NCI-H82 treated with DMSO at 0.1 percent for 48 hours (cell line): Measurements from ENCODE around the gene FMO3.

Experiments used
- DNase-seq: peaks from one replicate; lab custom pipeline; 2025; ENCODE audit not compliant: unreplicated experiment; lab: John Stamatoyannopoulos, UW

Gene FMO3

GRCh38 chr1:171090604-171091003, at the start of gene FMO3:
Gene FMO3 (plus strand): TSS chr1:171090905. CDS start chr1:171092659, 1,754 bp downstream.
- DNase-seq: no peak

DNA sequence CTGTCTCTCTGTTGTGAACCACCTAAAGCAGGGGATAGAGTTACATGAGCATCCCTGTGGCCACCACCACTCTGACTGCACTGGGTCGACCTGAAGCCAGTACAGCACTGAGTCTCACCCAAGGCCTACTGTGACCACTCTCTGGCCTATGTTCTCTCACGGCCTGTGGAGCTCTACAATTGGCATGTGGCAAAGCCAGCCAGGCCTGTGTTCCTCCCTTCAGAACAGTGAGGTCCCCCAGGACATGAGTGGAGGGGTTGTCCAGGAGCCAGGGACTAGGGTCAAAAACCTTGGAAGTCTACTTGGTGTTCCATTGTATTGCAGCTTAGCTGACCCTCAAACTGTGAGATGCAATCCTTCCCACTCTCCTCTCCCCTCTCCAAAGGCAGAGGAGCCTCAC, 42.7 kb upstream of the FMO3 start:
- no peak for DNase-seq

DNA sequence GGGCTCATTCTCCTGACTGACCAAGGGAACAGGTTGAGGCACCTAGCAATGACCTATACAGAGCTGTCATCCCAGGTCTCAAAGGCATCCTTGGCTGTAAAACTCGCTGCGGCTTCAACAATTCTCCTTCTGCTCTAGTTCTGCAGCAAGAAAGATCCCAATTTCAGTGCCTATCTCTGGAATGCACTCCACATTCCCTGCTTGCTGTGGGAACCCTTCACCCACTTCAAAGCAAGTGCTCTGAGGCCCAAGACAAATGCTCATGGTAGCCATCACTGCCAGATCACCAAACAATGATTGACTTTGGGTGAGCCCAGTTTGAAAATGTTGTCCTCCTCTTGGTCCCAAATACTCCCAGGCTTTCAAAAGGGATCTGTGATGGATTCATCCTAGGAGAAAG, 37.7 kb upstream of the FMO3 start:
- no peak for DNase-seq

DNA sequence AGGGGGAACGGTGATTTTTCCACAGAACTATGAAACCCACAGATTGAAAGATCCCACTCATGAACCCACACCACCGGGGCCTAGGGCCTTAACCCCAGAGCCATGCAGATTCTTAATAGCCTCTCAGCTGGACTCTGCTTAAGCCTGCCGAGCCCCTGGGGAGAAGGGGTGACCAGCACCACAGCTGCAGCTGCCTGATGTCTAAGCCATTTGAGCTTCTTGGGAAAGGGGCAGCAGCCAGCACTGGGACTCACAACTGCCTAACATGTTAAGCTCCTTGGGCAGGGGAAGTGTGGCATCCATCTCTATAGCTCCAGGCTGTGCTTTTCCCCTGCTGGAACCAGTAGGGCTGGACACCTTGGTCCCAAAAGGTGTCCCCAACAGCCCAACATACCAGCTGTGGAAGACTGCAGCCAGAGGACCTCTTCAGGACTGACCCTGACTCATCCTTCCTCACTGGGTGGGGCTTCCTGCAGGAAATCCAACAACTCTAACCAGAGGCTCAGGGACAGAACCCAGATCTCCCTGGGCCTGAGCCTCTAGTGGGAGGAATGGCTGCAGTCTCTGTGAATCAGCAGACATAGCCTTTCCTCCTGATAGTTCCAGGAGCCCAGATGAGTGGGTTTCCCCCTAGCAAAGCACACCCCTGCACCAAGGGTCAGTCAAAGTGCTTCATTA, 34.6 kb upstream of the FMO3 start:
- no peak for DNase-seq

DNA sequence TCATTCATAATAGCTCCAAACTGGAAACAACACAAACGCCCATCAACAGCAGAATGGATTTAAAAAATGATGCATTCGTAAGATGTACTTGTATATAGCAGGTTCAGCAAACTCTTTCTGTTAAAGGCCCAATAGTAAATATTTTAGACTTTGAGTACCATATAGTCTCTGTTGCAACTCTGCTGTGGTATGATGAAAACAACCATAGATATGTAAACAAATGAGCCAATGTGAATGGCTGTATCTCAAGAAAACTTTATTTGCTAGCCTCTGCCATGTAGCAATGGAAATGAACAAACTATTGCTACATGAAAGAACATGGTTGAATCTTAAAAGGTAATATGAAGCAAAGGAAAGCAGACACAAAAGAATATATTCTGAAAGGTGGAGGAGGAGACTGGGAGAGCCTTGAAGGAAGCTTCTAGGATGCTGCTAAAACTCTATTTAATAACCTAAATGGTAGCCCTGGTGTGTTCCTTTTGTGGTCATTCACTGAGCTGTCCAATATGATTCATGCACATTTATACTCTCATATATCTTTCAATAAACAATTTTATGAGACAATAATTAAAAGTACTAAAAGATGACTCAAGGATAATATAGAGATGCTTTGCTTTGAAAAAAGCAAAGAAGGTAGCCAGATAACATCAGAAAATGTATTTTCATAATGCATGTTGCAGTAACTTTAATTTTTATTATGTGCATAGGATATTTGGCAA, 29.1 kb upstream of the FMO3 start:
- no peak for DNase-seq

GRCh38 chr1:171062902-171063301, 27.8 kb upstream of the FMO3 start:
- no peak for DNase-seq

DNA sequence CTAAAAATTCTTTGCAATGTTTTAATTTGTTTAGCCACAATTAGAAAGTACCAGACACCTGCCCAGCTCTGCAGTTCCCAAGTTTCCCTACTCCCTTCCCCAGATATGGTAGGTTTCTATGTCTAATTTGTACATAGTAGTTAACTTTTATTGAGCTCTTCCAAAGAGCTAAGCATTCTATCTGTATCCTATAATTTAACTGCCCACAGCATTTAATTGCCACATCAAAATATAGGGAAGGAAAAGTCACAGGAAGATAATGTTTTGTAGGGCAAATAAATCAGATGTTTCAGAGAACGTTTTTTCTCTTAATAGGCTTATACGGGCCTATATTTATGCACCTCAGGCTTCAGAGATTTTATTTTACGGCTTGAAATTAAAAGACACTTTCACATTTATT, 15.7 kb upstream of the FMO3 start:
- DNase-seq: no peak

GRCh38 chr1:171081314-171081753, 9.4 kb upstream of the FMO3 start:
- peak; percentile 42 for DNase-seq

- peak; percentile 27 for DNase-seq
Measured at GRCh38 chr1:171081763-171082201, 8.9 kb upstream of the FMO3 start.

DNA sequence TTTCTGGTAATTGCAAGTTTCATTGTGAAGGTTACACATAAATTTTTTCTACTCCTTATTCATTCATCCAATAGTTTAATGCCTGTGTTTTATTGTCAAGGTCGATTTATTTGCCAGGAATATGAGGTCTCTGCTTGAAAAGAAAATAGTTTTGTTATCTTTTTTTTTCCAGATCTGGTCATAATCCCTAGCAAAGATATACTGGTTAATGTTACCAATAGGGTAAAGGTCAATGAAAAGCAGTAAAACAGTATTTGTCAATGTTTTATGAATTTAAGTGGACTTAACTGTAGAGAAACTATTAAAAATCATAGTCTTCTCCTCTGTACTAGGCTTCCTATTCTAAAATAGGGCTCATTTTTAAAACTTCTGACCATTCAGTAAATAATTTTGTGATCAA, 8.1 kb upstream of the FMO3 start:
- no peak for DNase-seq

GRCh38 chr1:171083222-171083621, 7.5 kb upstream of the FMO3 start:
- no peak for DNase-seq

GRCh38 chr1:171084091-171084490, 6.6 kb upstream of the FMO3 start:
- DNase-seq: no peak

- DNase-seq: no peak
Measured at GRCh38 chr1:171084870-171085269, 5.8 kb upstream of the FMO3 start.

DNA sequence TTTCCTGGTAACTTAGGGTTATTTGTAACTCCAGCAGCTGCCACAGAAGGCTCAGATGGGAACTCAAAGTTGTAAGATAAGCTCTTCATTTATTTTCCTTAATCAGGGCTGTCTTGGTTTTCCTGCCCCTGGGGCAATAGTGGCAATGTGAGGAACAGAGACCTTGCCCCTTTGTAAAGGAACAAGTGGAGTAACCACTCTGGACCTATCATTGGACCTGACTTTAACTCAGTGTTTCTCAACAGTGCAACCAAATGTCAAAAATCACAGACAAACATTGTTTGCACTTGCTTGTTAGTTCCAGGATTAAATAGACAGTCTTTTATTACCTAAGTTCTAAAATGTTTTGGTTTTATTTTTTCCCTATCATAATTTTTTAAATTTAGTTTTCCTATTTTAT, 2.8 kb upstream of the FMO3 start:
- no peak for DNase-seq

GRCh38 chr1:171103862-171104261, 13.2 kb downstream of the FMO3 start:
- no peak for DNase-seq

- DNase-seq: no peak
Measured at GRCh38 chr1:171107262-171107940, 16.7 kb downstream of the FMO3 start.

DNA sequence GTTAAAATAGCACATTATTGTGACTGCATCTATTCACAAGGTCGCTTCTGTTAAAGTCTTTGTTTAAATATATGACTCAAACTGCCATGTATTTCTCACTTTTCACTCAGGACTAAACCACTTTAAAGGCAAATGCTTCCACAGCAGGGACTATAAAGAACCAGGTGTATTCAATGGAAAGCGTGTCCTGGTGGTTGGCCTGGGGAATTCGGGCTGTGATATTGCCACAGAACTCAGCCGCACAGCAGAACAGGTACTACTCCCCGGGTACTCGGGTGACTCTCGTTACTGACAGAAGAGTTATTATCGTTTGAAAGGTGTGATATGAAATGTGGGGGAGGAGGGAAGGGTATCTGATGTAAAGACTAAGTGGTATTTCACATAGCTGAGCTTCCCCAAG, 17.3 kb downstream of the FMO3 start:
- no peak for DNase-seq

DNA sequence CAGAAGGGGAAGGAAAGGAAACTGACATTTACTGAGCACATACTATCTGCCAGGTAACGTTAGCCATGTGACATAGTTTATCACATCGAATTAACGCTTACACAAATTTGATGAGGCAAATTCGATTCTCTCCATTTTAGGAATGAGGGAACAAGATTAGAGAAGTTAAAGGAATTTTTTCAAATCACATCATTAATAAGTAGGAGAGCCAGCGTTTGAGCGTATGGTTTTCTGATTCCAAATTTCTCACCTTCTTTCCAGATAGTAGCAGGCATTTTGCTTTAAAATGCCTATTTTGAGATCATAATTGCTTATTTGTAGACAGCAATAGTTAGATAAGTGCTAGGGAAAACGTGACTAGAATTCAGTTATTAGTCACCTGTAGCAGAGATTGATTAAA, 19.3 kb downstream of the FMO3 start:
- DNase-seq: no peak

DNA sequence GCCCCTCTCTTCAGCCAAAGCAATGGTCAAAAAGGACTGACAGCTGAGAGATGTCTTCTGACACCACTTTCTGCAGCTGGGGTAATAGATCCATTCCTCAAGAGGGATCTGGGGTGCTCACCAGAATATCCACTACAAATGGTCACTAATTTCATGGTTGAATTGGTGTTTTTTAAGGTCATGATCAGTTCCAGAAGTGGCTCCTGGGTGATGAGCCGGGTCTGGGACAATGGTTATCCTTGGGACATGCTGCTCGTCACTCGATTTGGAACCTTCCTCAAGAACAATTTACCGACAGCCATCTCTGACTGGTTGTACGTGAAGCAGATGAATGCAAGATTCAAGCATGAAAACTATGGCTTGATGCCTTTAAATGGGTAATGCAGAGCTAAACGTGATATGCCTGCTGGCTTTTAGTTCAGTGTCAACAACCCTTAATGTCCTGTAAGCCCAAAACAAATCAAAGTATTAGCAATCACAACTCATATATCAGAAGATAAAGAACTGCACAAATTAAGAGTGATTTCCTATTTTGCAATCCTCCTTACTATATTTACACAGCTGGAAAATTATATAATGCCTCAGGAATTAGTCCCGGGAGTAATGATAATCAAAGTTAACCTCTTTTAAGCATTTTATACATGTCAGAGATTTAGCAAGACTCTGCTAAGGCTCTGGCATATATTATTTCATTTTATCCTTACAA, 20.1 kb downstream of the FMO3 start:
- DNase-seq: no peak

- DNase-seq: no peak
Measured at GRCh38 chr1:171112119-171112518, 21.4 kb downstream of the FMO3 start.

GRCh38 chr1:171113382-171113781, 22.7 kb downstream of the FMO3 start:
- DNase-seq: no peak
